SK-N-SH (cell line): ENCODE measurements around the gene MLEC. TPM values are rescaled to one million over a fixed set of nuclear protein-coding genes. Genes with fewer than 3 reads are reported as not detected.

Source experiments
- CTCF ChIA-PET: fragments of 300-600, 350-600 bp; formaldehyde crosslinking; extraction: SDS; loops from one replicate; lab custom pipeline; 2021; lab: Yijun Ruan, JAX
- POLR2A ChIA-PET: fragments of 350-600 bp; sonication (Branson Sonifier 250); formaldehyde crosslinking; extraction: SDS; loops from one replicate; lab custom pipeline; 2020; ENCODE audit warnings: antibody characterized with exemption, inconsistent platforms; lab: Yijun Ruan, JAX
- DNase-seq: peaks from one replicate; pipeline ENCODE4 v3.0.0; 2012
- H2AFZ ChIP-seq: fragments of 200-600 bp; sonication (generic); 2 replicates; pipeline ENCODE4 v1.8.1; 2016; ENCODE audit warnings: antibody characterized with exemption, mild to moderate bottlenecking, low read depth
- H3F3A ChIP-seq: fragments of 200-600 bp; sonication (generic); replicated peaks from 2 replicates; pipeline ENCODE3; 2016; ENCODE audit warnings: antibody characterized with exemption, mild to moderate bottlenecking; ENCODE audit not compliant: insufficient read depth
- H3K27ac ChIP-seq, 2 experiments: fragments of 200-500 bp in 1 of 2; fragments of 200-600 bp in 1 of 2; sonication (Bioruptor generic) in 1 of 2; sonication (generic), shearing (Covaris generic) in 1 of 2; 2 replicates each; pipeline versions ENCODE4 v1.5.1 to v1.6.1; 2014 to 2016; ENCODE audit warnings: low read depth in 2 of 2, inconsistent platforms in 1 of 2, low read length in 1 of 2, mild to moderate bottlenecking in 1 of 2, mixed read lengths in 1 of 2
- H3K27me3 ChIP-seq: fragments of 200-600 bp; sonication (generic), shearing (Covaris generic); 2 replicates; pipeline ENCODE4 v1.6.1; 2016; ENCODE audit warnings: mixed run types; ENCODE audit not compliant: insufficient read depth
- H3K36me3 ChIP-seq, 2 experiments: fragments of 200-500 bp in 1 of 2; fragments of 200-600 bp in 1 of 2; sonication (Bioruptor generic) in 1 of 2; sonication (generic) in 1 of 2; replicated peaks in 1 of 2; 2 replicates each; pipeline versions ENCODE3 to v1.5.1; 2014 to 2016; ENCODE audit warnings: low read length in 1 of 2, mild to moderate bottlenecking in 1 of 2; ENCODE audit not compliant: insufficient read depth in 2 of 2, control insufficient read depth in 1 of 2
- H3K4me1 ChIP-seq, 2 experiments: fragments of 200-500 bp in 1 of 2; fragments of 200-600 bp in 1 of 2; sonication (Bioruptor generic) in 1 of 2; sonication (generic), shearing (Covaris generic) in 1 of 2; 2 replicates each; pipeline versions ENCODE4 v1.5.1 to v1.6.1; 2014 to 2016; ENCODE audit warnings: low read depth in 1 of 2, low read length in 1 of 2, mixed run types in 1 of 2; ENCODE audit not compliant: insufficient read depth in 2 of 2, control insufficient read depth in 1 of 2
- H3K4me2 ChIP-seq: fragments of 200-600 bp; sonication (generic), shearing (Covaris generic); 2 replicates; pipeline ENCODE4 v1.6.1; 2017; ENCODE audit warnings: mixed run types
- H3K4me3 ChIP-seq, 2 experiments: fragments of 200-500 bp in 1 of 2; fragments of 200-600 bp in 1 of 2; sonication (Bioruptor generic) in 1 of 2; sonication (generic), shearing (Covaris generic) in 1 of 2; 2 replicates each; pipeline versions ENCODE4 v1.5.1 to v1.8.1; 2014 to 2016; ENCODE audit warnings: low read depth in 2 of 2, inconsistent platforms in 1 of 2, low read length in 1 of 2, mild to moderate bottlenecking in 1 of 2, mixed read lengths in 1 of 2, moderate library complexity in 1 of 2
- H3K79me2 ChIP-seq: fragments of 200-600 bp; sonication (generic); 2 replicates; pipeline ENCODE4 v1.8.1; 2017; ENCODE audit warnings: mild to moderate bottlenecking; ENCODE audit not compliant: insufficient read depth
- H3K9ac ChIP-seq: fragments of 200-600 bp; sonication (generic); 2 replicates; pipeline ENCODE4 v1.6.1; 2017; ENCODE audit warnings: mixed run types
- H3K9me2 ChIP-seq: fragments of 200-600 bp; sonication (generic); 2 replicates; pipeline ENCODE4 v1.6.1; 2017; ENCODE audit warnings: mixed run types
- H3K9me3 ChIP-seq: fragments of 200-600 bp; sonication (generic); 2 replicates; pipeline ENCODE4 v1.6.1; 2017; ENCODE audit warnings: mixed run types, mild to moderate bottlenecking, moderate library complexity
- H4K20me1 ChIP-seq: fragments of 200-600 bp; sonication (generic); 2 replicates; pipeline ENCODE4 v1.6.1; 2017; ENCODE audit warnings: mild to moderate bottlenecking, mixed run types; ENCODE audit not compliant: insufficient read depth
- CHD2 ChIP-seq: fragments of 150-350 bp; IDR thresholded peaks from 2 replicates; pipeline ENCODE4 v1.6.1; 2018; ENCODE audit warnings: low read length; ENCODE audit not compliant: partially characterized antibody
- ELF1 ChIP-seq: IDR thresholded peaks from 2 replicates; pipeline ENCODE4 v1.4.0; 2012
- EP300 ChIP-seq, 2 experiments: IDR thresholded peaks; 2 replicates each; pipeline versions ENCODE4 v1.4.0 to v1.6.1; 2012; ENCODE audit warnings: borderline replicate concordance in 1 of 2, low read depth in 1 of 2, low read length in 1 of 2
- EZH2phosphoT487 ChIP-seq: fragments of 200-600 bp; sonication (generic); IDR thresholded peaks from 2 replicates; pipeline ENCODE4 v1.6.1; 2017; ENCODE audit warnings: low read depth, mixed run types, mild to moderate bottlenecking, antibody characterized with exemption, moderate library complexity, borderline replicate concordance
- FOSL2 ChIP-seq: IDR thresholded peaks from 2 replicates; pipeline ENCODE4 v1.4.0; 2012; ENCODE audit warnings: low read depth, mild to moderate bottlenecking, moderate library complexity, borderline replicate concordance
- FOXM1 ChIP-seq: IDR thresholded peaks from 2 replicates; pipeline ENCODE4 v1.4.0; 2012; ENCODE audit warnings: low read depth, mild to moderate bottlenecking
- GABPA ChIP-seq: IDR thresholded peaks from 2 replicates; pipeline ENCODE4 v1.4.0; 2012; ENCODE audit warnings: low read depth, mild to moderate bottlenecking
- JUND ChIP-seq: IDR thresholded peaks from 2 replicates; pipeline ENCODE4 v1.4.0; 2012
- MEF2A ChIP-seq: IDR thresholded peaks from 2 replicates; pipeline ENCODE4 v1.4.0; 2012; ENCODE audit warnings: low read depth, borderline replicate concordance
- MXI1 ChIP-seq: IDR thresholded peaks from 2 replicates; pipeline ENCODE4 v1.6.1; 2012; ENCODE audit warnings: mild to moderate bottlenecking, low read depth, low read length, improper control_type of control experiment
- NRF1 ChIP-seq: IDR thresholded peaks from 2 replicates; pipeline ENCODE4 v1.6.1; 2012; ENCODE audit warnings: low read depth, mild to moderate bottlenecking, low read length
- REST ChIP-seq: IDR thresholded peaks from 2 replicates; pipeline ENCODE4 v1.6.1; 2012; ENCODE audit warnings: mild to moderate bottlenecking, low read depth, low read length, moderate library complexity
- RXRA ChIP-seq: IDR thresholded peaks from 2 replicates; pipeline ENCODE4 v1.4.0; 2012; ENCODE audit warnings: low read depth, mild to moderate bottlenecking, borderline replicate concordance
- SIN3A ChIP-seq: IDR thresholded peaks from 2 replicates; pipeline ENCODE4 v1.6.1; 2012; ENCODE audit warnings: low read depth, mild to moderate bottlenecking, low read length, moderate library complexity, borderline replicate concordance
- SMC3 ChIP-seq: IDR thresholded peaks from 2 replicates; pipeline ENCODE4 v1.6.1; 2012; ENCODE audit warnings: low read depth, low read length, improper control_type of control experiment
- TEAD4 ChIP-seq: IDR thresholded peaks from 2 replicates; pipeline ENCODE4 v1.4.0; 2012; ENCODE audit warnings: mild to moderate bottlenecking, borderline replicate concordance; ENCODE audit not compliant: insufficient read depth
- USF1 ChIP-seq: IDR thresholded peaks from 2 replicates; pipeline ENCODE4 v1.4.0; 2012; ENCODE audit warnings: low read depth, borderline replicate concordance
- YY1 ChIP-seq: IDR thresholded peaks from 2 replicates; pipeline ENCODE4 v1.4.0; 2012; ENCODE audit warnings: low read depth, mild to moderate bottlenecking
- WGBS: methylation state at CpG from one replicate; pipeline ENCODE4 v1.1.6; 2017; ENCODE audit warnings: low lambda C conversion rate; 5-methylcytosine and 5-hydroxymethylcytosine counted together
- polyA plus RNA-seq, 3 experiments: library from polyadenylated mRNA; depleted of rRNA; stranded (reverse); fragments of >200 nt; gene quantifications; 2 replicates each; pipeline ENCODE4 v1.2.3, GENCODE V29; 2012
- TF ChIP-seq, protein P1 (sequence below): IDR thresholded peaks from 2 replicates; pipeline ENCODE4 v1.4.0; 2012; ENCODE audit warnings: low read depth
- TF ChIP-seq, protein P2 (sequence below): IDR thresholded peaks from 2 replicates; pipeline ENCODE4; 2012

The MLEC gene
- polyA plus RNA-seq, 1 of the 3 experiments (the other 2 are of a cell fraction): 23.4 TPM

DNA sequence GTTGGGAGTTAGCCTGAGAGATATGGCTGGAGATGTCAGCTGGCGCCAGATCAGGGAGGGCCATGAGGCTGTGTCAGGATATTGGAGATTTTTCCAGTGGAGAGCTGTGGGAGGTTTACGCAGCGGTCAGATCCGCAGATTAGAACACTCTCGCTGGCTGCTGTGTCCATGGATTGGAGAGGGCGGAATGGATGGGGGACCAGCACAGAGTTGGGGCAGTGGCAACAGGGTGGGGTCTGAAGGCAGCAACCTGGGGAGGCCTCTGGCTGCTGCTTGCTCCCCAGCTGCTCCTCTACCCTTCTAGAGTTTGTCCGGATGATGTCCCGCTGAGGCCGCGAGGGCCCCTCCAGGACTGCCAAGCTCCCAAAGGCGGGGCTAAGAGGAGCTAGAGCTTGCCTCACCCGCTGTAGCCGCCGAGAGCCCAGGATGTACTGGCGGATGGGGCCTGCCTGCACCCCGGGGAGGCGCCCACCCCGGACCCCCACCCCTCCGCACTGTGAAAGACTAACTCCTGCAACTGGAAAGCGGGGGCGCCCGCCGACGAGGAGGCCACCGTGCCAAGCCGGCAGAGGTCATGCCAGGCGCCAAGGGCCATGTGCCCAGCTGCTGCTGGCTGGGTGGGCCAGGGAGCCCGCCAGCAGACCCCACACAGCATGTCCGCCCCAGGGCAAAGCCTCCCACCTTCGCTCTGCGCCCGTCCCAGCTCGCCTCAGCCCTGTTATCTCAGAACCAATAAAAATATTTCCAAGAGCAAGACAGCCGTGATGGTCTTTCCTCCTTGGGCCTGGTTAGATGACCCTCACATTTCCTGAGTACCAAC lies 20.2 kb upstream of the MLEC start:
- Histone ChIP-seq H3K4me2 (no peak overlapping the region), H3K79me2 (no peaks in the 10 kb centered on the region), H3K27ac (no peak overlapping the region), H2AFZ (no peak overlapping the region), H3K9ac (no peak overlapping the region), H3K4me3 (no peak overlapping the region), H3F3A (no peaks in the 10 kb centered on the region), H4K20me1 (no peaks in the 10 kb centered on the region), H3K9me3 (no peaks in the 10 kb centered on the region), H3K36me3 (no peaks in the 10 kb centered on the region), H3K9me2 (no peaks in the 10 kb centered on the region), H3K4me1 (peaks cover 0 to 15% of the 10 kb centered on the region in 2 experiments; a peak in 2 of 4 replicates), H3K27me3 (no peaks in the 10 kb centered on the region)
- ChIA-PET CTCF (interaction anchor here (0.9 to 3.5 kb wide), 4 partner anchors 18 to 84 kb away, joined by 3 to 28 read pairs (median 4); no protein-coding TSS in a partner anchor), POLR2A (interaction anchor here (0.6 kb wide), 1 partner anchor 9 kb away, joined by 3 read pairs; no protein-coding TSS in a partner anchor)
- peak; percentile 42 for DNase-seq
- WGBS: 88% methylated on average over 13 of the region's 34 CpGs
- TF ChIP-seq EP300 (IDR thresholded peaks at IDR 0.05; ENCODE audit: borderline replicate concordance in 1 of 2, low read depth in 1 of 2, low read length in 1 of 2) (no peak), SMC3 (no peak), JUND (no peak), NRF1 (no peak), FOSL2 (no peak), USF1 (no peak), FOXM1 (no peak), MXI1 (no peak), MEF2A (no peak), GABPA (no peak), YY1 (no peak), CHD2 (no peak), EZH2phosphoT487 (no peak), REST (no peak), ELF1 (no peak), RXRA (no peak), TEAD4 (no peak), SIN3A (no peak)
- TF ChIP-seq, protein P1, sequence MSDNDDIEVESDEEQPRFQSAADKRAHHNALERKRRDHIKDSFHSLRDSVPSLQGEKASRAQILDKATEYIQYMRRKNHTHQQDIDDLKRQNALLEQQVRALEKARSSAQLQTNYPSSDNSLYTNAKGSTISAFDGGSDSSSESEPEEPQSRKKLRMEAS: no peak
- TF ChIP-seq, protein P2, sequence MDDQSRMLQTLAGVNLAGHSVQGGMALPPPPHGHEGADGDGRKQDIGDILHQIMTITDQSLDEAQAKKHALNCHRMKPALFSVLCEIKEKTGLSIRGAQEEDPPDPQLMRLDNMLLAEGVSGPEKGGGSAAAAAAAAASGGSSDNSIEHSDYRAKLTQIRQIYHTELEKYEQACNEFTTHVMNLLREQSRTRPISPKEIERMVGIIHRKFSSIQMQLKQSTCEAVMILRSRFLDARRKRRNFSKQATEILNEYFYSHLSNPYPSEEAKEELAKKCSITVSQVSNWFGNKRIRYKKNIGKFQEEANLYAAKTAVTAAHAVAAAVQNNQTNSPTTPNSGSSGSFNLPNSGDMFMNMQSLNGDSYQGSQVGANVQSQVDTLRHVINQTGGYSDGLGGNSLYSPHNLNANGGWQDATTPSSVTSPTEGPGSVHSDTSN: no peak
